K562 (cell line): ENCODE results near the gene ATP1A2. TPM values are rescaled to one million over a fixed set of nuclear protein-coding genes. Genes with fewer than 3 reads are reported as not detected.
A peak's percentile ranks its signal among the peaks of the same experiment; 100 is the strongest.

Experiments used
- ATAC-seq: fragments of 200-7000 bp; cut with Tn5 transposase; 3 replicates; pipeline ENCODE4 v1.9.1; 2020; ENCODE audit warnings: moderate library complexity
- BruUV-seq: library from RNA; stranded (reverse); fragments of 400-500 nt; replicated peaks from 2 replicates; lab custom pipeline; 2021; lab: Mats Ljungman, UMichigan
- CTCF ChIA-PET: fragments of 300-600 bp; formaldehyde crosslinking; extraction: SDS; loops from one replicate; lab custom pipeline; 2021; ENCODE audit warnings: low intra/inter-chr PET ratio; lab: Yijun Ruan, JAX
- POLR2A ChIA-PET: fragments of 300-600, 350-650 bp; sonication (Branson Sonifier 250); formaldehyde crosslinking; extraction: SDS; loops from one replicate; lab custom pipeline; 2021; ENCODE audit warnings: antibody characterized with exemption, inconsistent platforms; lab: Yijun Ruan, JAX
- DNase-seq, 4 experiments: peaks; one replicate each; pipeline versions ENCODE4 v3.0.0 to v3.0.0-alpha.2; 2011 to 2018; ENCODE audit warnings: low spot score in 3 of 4, mixed read lengths in 3 of 4; ENCODE audit errors: extremely low read depth in 1 of 4
- FAIRE-seq: peaks from 2 replicates; lab custom pipeline; 2011; peaks lifted over from hg19 to GRCh38; lab: Jason Lieb, UNC
- H2AFZ ChIP-seq: 2 replicates; pipeline ENCODE4 v1.6.0; 2011; ENCODE audit warnings: low read depth, low read length, control low read depth, inconsistent platforms
- H3K27ac ChIP-seq: fragments of 200-600 bp; 3 replicates; pipeline ENCODE4 v1.8.0; 2011; ENCODE audit warnings: low read depth, mild to moderate bottlenecking, control low read depth, inconsistent platforms, low read length, moderate library complexity, mixed read lengths; ENCODE audit errors: extremely low read depth
- H3K27me3 ChIP-seq, 2 experiments: fragments of 300-600 bp in 1 of 2; 2 replicates in 1 of 2; 3 replicates in 1 of 2; pipeline versions ENCODE4 v1.6.0 to v1.8.0; 2011; ENCODE audit warnings: inconsistent platforms in 2 of 2, low read length in 2 of 2, mild to moderate bottlenecking in 1 of 2, mixed read lengths in 1 of 2, moderate library complexity in 1 of 2; ENCODE audit not compliant: control insufficient read depth in 2 of 2, insufficient read depth in 2 of 2
- H3K36me3 ChIP-seq: fragments of 300-600 bp; 3 replicates; pipeline ENCODE4 v1.8.0; 2011; ENCODE audit warnings: mild to moderate bottlenecking, low read length, inconsistent platforms; ENCODE audit not compliant: control insufficient read depth, insufficient read depth
- H3K4me1 ChIP-seq, 2 experiments: fragments of 200-600 bp in 1 of 2; replicated peaks in 1 of 2; 2 replicates in 1 of 2; 3 replicates in 1 of 2; pipeline versions ENCODE4 v1.5.1 to v1.8.0; 2011; ENCODE audit warnings: inconsistent platforms in 2 of 2, low read length in 2 of 2, mild to moderate bottlenecking in 1 of 2, mixed read lengths in 1 of 2, moderate library complexity in 1 of 2; ENCODE audit not compliant: control insufficient read depth in 2 of 2, insufficient read depth in 2 of 2
- H3K4me2 ChIP-seq: 2 replicates; pipeline ENCODE4 v1.6.1; 2011; ENCODE audit warnings: low read length, control low read depth, inconsistent platforms, mixed read lengths; ENCODE audit not compliant: insufficient read depth
- H3K4me3 ChIP-seq: fragments of 200-600 bp; sonication (generic), shearing (Covaris generic); 2 replicates; pipeline ENCODE4 v1.5.1; 2016; ENCODE audit warnings: control low read depth, inconsistent platforms
- H3K79me2 ChIP-seq: fragments of 200-600 bp; 3 replicates; pipeline ENCODE4 v1.8.0; 2011; ENCODE audit warnings: low read length, inconsistent platforms; ENCODE audit not compliant: control insufficient read depth, insufficient read depth
- H3K9ac ChIP-seq, 2 experiments: 2 replicates each; pipeline versions ENCODE4 v1.6.0 to v1.6.1; 2011; ENCODE audit warnings: low read depth in 2 of 2, low read length in 2 of 2, control low read depth in 1 of 2, inconsistent platforms in 1 of 2, mild to moderate bottlenecking in 1 of 2, mixed read lengths in 1 of 2; ENCODE audit not compliant: insufficient read depth in 1 of 2
- H3K9me1 ChIP-seq: one replicate; pipeline ENCODE4 v1.6.0; 2011; ENCODE audit warnings: inconsistent platforms, mild to moderate bottlenecking, low read length, moderate library complexity; ENCODE audit not compliant: control insufficient read depth, insufficient read depth
- H3K9me3 ChIP-seq: replicated peaks from 2 replicates; pipeline ENCODE4 v1.5.1; 2011; ENCODE audit warnings: low read depth, low read length, inconsistent platforms; ENCODE audit not compliant: control insufficient read depth, insufficient read depth
- H4K20me1 ChIP-seq: replicated peaks from 2 replicates; pipeline ENCODE4 v1.6.1; 2011; ENCODE audit warnings: low read length, inconsistent platforms, mixed read lengths; ENCODE audit not compliant: control insufficient read depth, insufficient read depth
- ATF1 ChIP-seq, 2 experiments: fragments of 450-650 bp in 1 of 2; IDR thresholded peaks; 2 replicates each; pipeline ENCODE4 v1.6.1; 2016; ENCODE audit warnings: missing compliant biosample characterization in 1 of 2, missing genetic modification characterization in 1 of 2
- BCOR ChIP-seq: fragments of 450-650 bp; IDR thresholded peaks from 2 replicates; pipeline ENCODE4 v1.6.1; 2016
- E4F1 ChIP-seq: fragments of 250-450 bp; sonication (Bioruptor Pico); IDR thresholded peaks from 2 replicates; pipeline ENCODE4 v1.5.0; 2021; ENCODE audit warnings: mild to moderate bottlenecking, borderline replicate concordance
- ELF1 ChIP-seq: fragments of 200-800 bp; sonication (Bioruptor generic); IDR thresholded peaks from 2 replicates; pipeline ENCODE4 v1.6.1; 2016; ENCODE audit warnings: missing genetic modification characterization, missing compliant biosample characterization
- HDGF ChIP-seq: fragments of 450-650 bp; IDR thresholded peaks from 2 replicates; pipeline ENCODE4 v1.6.1; 2016
- HES1 ChIP-seq: fragments of 450-650 bp; IDR thresholded peaks from 2 replicates; pipeline ENCODE4 v1.6.1; 2016; ENCODE audit warnings: low read depth, mild to moderate bottlenecking, moderate library complexity
- NFE2 ChIP-seq: IDR thresholded peaks from 2 replicates; pipeline ENCODE4 v1.6.1; 2014; ENCODE audit warnings: antibody characterized with exemption, low read depth
- NFXL1 ChIP-seq: fragments of 450-650 bp; formaldehyde crosslinking; IDR thresholded peaks from 2 replicates; pipeline ENCODE4 v1.4.0; 2021; ENCODE audit warnings: mild to moderate bottlenecking
- NR2F6 ChIP-seq: fragments of 450-650 bp; formaldehyde crosslinking; IDR thresholded peaks from 2 replicates; pipeline ENCODE4 v1.4.0; 2020; ENCODE audit warnings: mild to moderate bottlenecking
- NR4A1 ChIP-seq, 2 experiments: fragments of 250-450 bp in 1 of 2; fragments of 450-650 bp in 1 of 2; sonication (Bioruptor Pico) in 1 of 2; IDR thresholded peaks; 2 replicates each; pipeline versions ENCODE4 v1.4.0 to v1.6.1; 2016 to 2020; ENCODE audit warnings: mild to moderate bottlenecking in 2 of 2, missing compliant biosample characterization in 1 of 2, missing genetic modification characterization in 1 of 2, moderate library complexity in 1 of 2
- PRMT5 ChIP-seq: sonication (generic); formaldehyde crosslinking; IDR thresholded peaks from 2 replicates; pipeline ENCODE4 v1.5.0; 2020; ENCODE audit warnings: missing genetic modification reagents
- RBM34 ChIP-seq: fragments of 200-400 bp; formaldehyde crosslinking; IDR thresholded peaks from 2 replicates; pipeline ENCODE4 v1.6.1; 2018; ENCODE audit warnings: low read length, borderline replicate concordance; ENCODE audit not compliant: insufficient read depth
- SREBF1 ChIP-seq: fragments of 150-350 bp; IDR thresholded peaks from 2 replicates; pipeline ENCODE4 v1.6.1; 2014; ENCODE audit warnings: antibody characterized with exemption, low read depth, low read length, borderline replicate concordance
- ZBTB12 ChIP-seq: fragments of 250-450 bp; sonication (Bioruptor Pico); IDR thresholded peaks from 2 replicates; pipeline ENCODE4 v1.4.0; 2020
- ZC3H4 ChIP-seq: sonication (generic); formaldehyde crosslinking; IDR thresholded peaks from 2 replicates; pipeline ENCODE4 v1.9.0; 2021; ENCODE audit warnings: missing genetic modification reagents, borderline replicate concordance
- WGBS: fragments of 100-300 bp; shearing (Covaris generic); methylation state at CpG from one replicate; pipeline ENCODE4 v1.1.6; 2016; ENCODE audit warnings: low coverage, mixed read lengths; ENCODE audit not compliant: insufficient coverage; ENCODE audit errors: missing lambda C conversion rate; 5-methylcytosine and 5-hydroxymethylcytosine counted together
- in situ Hi-C: fragments of 300-500 bp; cut with MboI; formaldehyde crosslinking; loops from 4 replicates; pipeline ENCODE4 v1.15.0; 2018; ENCODE audit warnings: inconsistent platforms, mixed read lengths
- intact Hi-C: fragments of 100-400 bp; cut with micrococcal nuclease; formaldehyde crosslinking; loops from 2 replicates; pipeline ENCODE4 v1.14.2; 2022
- polyA plus RNA-seq, 8 experiments: library from polyadenylated mRNA; depleted of rRNA in 4 of 8; stranded (reverse) in 5 of 8; unstranded in 3 of 8; fragments of >200 nt; fragmentation: Nextera tagmentation in 2 of 8; fragmentation: Illumina TruSeq in 1 of 8; extraction: Ambion mirVana in 2 of 8; extraction: Trizol in 1 of 8; gene quantifications; 2 replicates each; pipeline versions ENCODE4 v1.2.1 to v1.2.3, GENCODE V29; 2011 to 2014; ENCODE audit warnings: inconsistent platforms in 1 of 8, missing spikeins in 1 of 8
- total RNA-seq, 7 experiments: library from RNA; depleted of rRNA in 6 of 7; stranded (reverse); fragments of >200 nt in 6 of 7; fragmentation: Illumina TruSeq in 2 of 7; extraction: Trizol in 2 of 7; gene quantifications; 2 replicates each; pipeline versions ENCODE4 v1.2.1 to v1.2.3, GENCODE V29; 2011 to 2021; ENCODE audit warnings: low replicate concordance in 1 of 7

The ATP1A2 gene
- total and polyA plus RNA-seq, 9 of the 15 experiments (the other 6 are each of a cell fraction or from before 2014, with no cell fraction given), result 0.04 to 0.11 (median 0.09) TPM; not detected in 6

GRCh38 chr1:160098852-160099561 lies 16.6 kb upstream of the ATP1A2 start (continued):
- TF ChIP-seq NFXL1 (CRISPR knock-in tag), result no peak
- 0 out of 2 replicates have a peak, but pooled peaks have one; percentile 29 for TF ChIP-seq ZBTB12 (CRISPR knock-in tag)

GRCh38 chr1:160099716-160100375 lies 15.7 kb upstream of the ATP1A2 start:
- H3K4me1 ChIP-seq, result peaks cover 18 to 31% of the 10 kb centered on the region in 2 experiments; a peak in 4 of 5 replicates
- H2AFZ ChIP-seq, result peak overlapping the region; percentile 99; the same call in 1 of the 2 replicates
- ChIA-PET POLR2A (interaction anchor here (0.5 kb wide), 1 partner anchor 176 kb away, joined by 3 read pairs; no protein-coding TSS in a partner anchor), CTCF (interaction anchor here (1.2 to 2.9 kb wide), 2 partner anchors 64 to 152 kb away, joined by 3 to 11 read pairs; no protein-coding TSS in a partner anchor)
- FAIRE-seq (no peak), ATAC-seq (no peak), DNase-seq (no peak)
- peaks cover 4% of the 10 kb centered on the region; the same call in 1 of the 2 replicates for H4K20me1 ChIP-seq
- H3K9me3 ChIP-seq, result no peaks in the 10 kb centered on the region
- no peaks in the 10 kb centered on the region for H3K9me1 ChIP-seq
- H3K27ac ChIP-seq, result no peak overlapping the region; the same call in 2 of the 3 replicates
- H3K27me3 ChIP-seq, result no peaks in the 10 kb centered on the region
- in situ Hi-C loops (loop anchor here (10.0 kb wide), 1 partner anchor 275 kb away; no protein-coding TSS in a partner anchor), intact Hi-C loops (loop anchor here (2.0 kb wide), 2 partner anchors 93 to 191 kb away; no protein-coding TSS in a partner anchor)
- no peaks in the 10 kb centered on the region for H3K36me3 ChIP-seq
- BruUV-seq, result no TSS peak
- no peaks in the 10 kb centered on the region for H3K79me2 ChIP-seq
- no peak overlapping the region for H3K4me2 ChIP-seq
- H3K9ac ChIP-seq, result peak overlapping the region in 1 of 2 experiments; percentile 67; a peak in 2 of 4 replicates
- 39% methylated on average over 2 of the region's 2 CpGs for WGBS
- no peak overlapping the region for H3K4me3 ChIP-seq
- no peak for TF ChIP-seq E4F1 (CRISPR knock-in tag)
- TF ChIP-seq NR4A1 (CRISPR knock-in tag; IDR thresholded peaks at IDR 0.05), result no peak
- TF ChIP-seq NR4A1 (tag; IDR thresholded peaks at IDR 0.05), result no peak
- TF ChIP-seq HDGF, result no peak
- TF ChIP-seq NFE2, result no peak
- no peak for TF ChIP-seq BCOR
- TF ChIP-seq ZC3H4 (CRISPR knock-in tag), result no peak
- no peak for TF ChIP-seq SREBF1
- no peak for TF ChIP-seq RBM34
- no peak for TF ChIP-seq NR2F6 (CRISPR knock-in tag)
- no peak for TF ChIP-seq ATF1 (CRISPR knock-in tag; IDR thresholded peaks at IDR 0.05)
- TF ChIP-seq ATF1 (tag; IDR thresholded peaks at IDR 0.05), result no peak
- no peak for TF ChIP-seq ELF1 (tag)
- no peak for TF ChIP-seq HES1
- no peak for TF ChIP-seq PRMT5
